GM12864 (cell line): Measurements from ENCODE around the gene SLC39A5.

Source experiments
- DNase-seq: peaks from one replicate; pipeline ENCODE4 v3.0.0-alpha.2; 2011; ENCODE audit warnings: low read depth
- H3K4me3 ChIP-seq: 2 replicates; pipeline ENCODE4 v1.5.1; 2011; ENCODE audit warnings: mild to moderate bottlenecking, low read depth, low read length, control low read depth
- CTCF ChIP-seq: IDR thresholded peaks from 2 replicates; pipeline ENCODE4 v1.5.1; 2011; ENCODE audit warnings: low read depth, mild to moderate bottlenecking, moderate library complexity, low read length, control low read depth, inconsistent platforms; ENCODE audit errors: missing control alignments

SLC39A5 gene

GRCh38 chr12:56256326-56256960, 26.6 kb downstream of the SLC39A5 start:
- H3K4me3 ChIP-seq = no peak overlapping the region
- TF ChIP-seq CTCF = no peak
- DNase-seq = no peak

- H3K4me3 ChIP-seq = peak overlapping the region; percentile 57
- no peak for DNase-seq
- TF ChIP-seq CTCF = no peak
Measured at GRCh38 chr12:56257071-56257470, 27.2 kb downstream of the SLC39A5 start.

- no peak for DNase-seq
- peak overlapping the region; percentile 57 for H3K4me3 ChIP-seq
- no peak for TF ChIP-seq CTCF
Measured at GRCh38 chr12:56257491-56258067, 27.7 kb downstream of the SLC39A5 start.

GRCh38 chr12:56258068-56258819, 28.4 kb downstream of the SLC39A5 start, which contains the start of gene ANKRD52:
Gene ANKRD52, minus strand, starts transcription at chr12:56258384. Its CDS starts 115 bp downstream, at chr12:56258269.
- peak; percentile 22 for DNase-seq
- peak within 1 kb of the TSS; percentile 57 for H3K4me3 ChIP-seq
- TF ChIP-seq CTCF = peak; percentile 69

GRCh38 chr12:56258820-56259183, 29.0 kb downstream of the SLC39A5 start:
- H3K4me3 ChIP-seq = peak overlapping the region; percentile 57
- DNase-seq = no peak
- TF ChIP-seq CTCF = no peak

- H3K4me3 ChIP-seq = no peak overlapping the region
- DNase-seq = no peak
- TF ChIP-seq CTCF = no peak
Measured at GRCh38 chr12:56260380-56260779, 30.5 kb downstream of the SLC39A5 start.

- no peak for DNase-seq
- no peak overlapping the region for H3K4me3 ChIP-seq
- TF ChIP-seq CTCF = no peak
Measured at GRCh38 chr12:56260921-56261320, 31.1 kb downstream of the SLC39A5 start.
